Stomach smooth muscle (tissue), 2 donors: ENCODE measurements around the gene SDHD.

ENCODE experiments used
- H3K27ac ChIP-seq: one replicate; pipeline ENCODE4 v1.7.0; 2013; ENCODE audit warnings: mild to moderate bottlenecking, low read length, inconsistent platforms
- H3K27me3 ChIP-seq, 2 donors: one replicate each; pipeline ENCODE4 v1.7.0; 2013; ENCODE audit warnings: low read length in 2 of 2; ENCODE audit not compliant: insufficient read depth in 2 of 2, control insufficient read depth in 1 of 2
- H3K36me3 ChIP-seq, 2 donors: one replicate each; pipeline ENCODE4 v1.7.0; 2013; ENCODE audit warnings: low read length in 2 of 2; ENCODE audit not compliant: control insufficient read depth in 2 of 2, insufficient read depth in 2 of 2
- H3K4me1 ChIP-seq: one replicate; pipeline ENCODE4 v1.7.0; 2013; ENCODE audit warnings: low read length; ENCODE audit not compliant: control insufficient read depth, insufficient read depth
- H3K4me3 ChIP-seq, 2 donors: one replicate each; pipeline ENCODE4 v1.7.0; 2013; ENCODE audit warnings: low read length in 2 of 2
- H3K9ac ChIP-seq, 2 donors: one replicate each; pipeline ENCODE4 v1.7.0; 2013; ENCODE audit warnings: low read length in 2 of 2, mild to moderate bottlenecking in 1 of 2
- H3K9me3 ChIP-seq, 2 donors: one replicate each; pipeline ENCODE4 v1.7.0; 2013; ENCODE audit warnings: low read length in 2 of 2; ENCODE audit not compliant: control insufficient read depth in 2 of 2
- donor health status: healthy.
- donor health status: Pancreatic carcinoma.

Gene SDHD

GRCh38 chr11:112100462-112100861 is 13.8 kb downstream of the SDHD start:
- no peak overlapping the region for H3K4me3 ChIP-seq
- no peaks in the 10 kb centered on the region for H3K4me1 ChIP-seq
- H3K36me3 ChIP-seq = peaks cover 8 to 15% of the 10 kb centered on the region in 2 donors
- no peak overlapping the region for H3K9ac ChIP-seq
- no peak overlapping the region for H3K27ac ChIP-seq
- no peaks in the 10 kb centered on the region for H3K9me3 ChIP-seq
- H3K27me3 ChIP-seq = no peaks in the 10 kb centered on the region

- Histone ChIP-seq H3K9ac (no peak overlapping the region), H3K4me3 (no peak overlapping the region), H3K27ac (no peak overlapping the region), H3K36me3 (peaks cover 3% of the 10 kb centered on the region in 2 donors), H3K27me3 (no peaks in the 10 kb centered on the region), H3K9me3 (no peaks in the 10 kb centered on the region), H3K4me1 (no peaks in the 10 kb centered on the region)
These were observed 16.8 kb downstream of the SDHD start for GRCh38 chr11:112103446-112103845.

- Histone ChIP-seq H3K27me3 (no peaks in the 10 kb centered on the region), H3K9ac (no peak overlapping the region), H3K4me1 (no peaks in the 10 kb centered on the region), H3K4me3 (no peak overlapping the region), H3K27ac (no peak overlapping the region), H3K9me3 (no peaks in the 10 kb centered on the region), H3K36me3 (peaks cover 3 to 7% of the 10 kb centered on the region in 2 donors)
These were observed 19.4 kb downstream of the SDHD start for GRCh38 chr11:112106070-112106469.

GRCh38 chr11:112113539-112114457 is 27.1 kb downstream of the SDHD start:
- Histone ChIP-seq H3K9ac (no peak overlapping the region), H3K4me3 (no peak overlapping the region), H3K36me3 (peaks cover 0 to 4% of the 10 kb centered on the region in 2 donors), H3K9me3 (no peaks in the 10 kb centered on the region), H3K27me3 (no peaks in the 10 kb centered on the region), H3K4me1 (no peaks in the 10 kb centered on the region), H3K27ac (no peak overlapping the region)

GRCh38 chr11:112114460-112114859 is 27.8 kb downstream of the SDHD start:
- Histone ChIP-seq H3K27ac (no peak overlapping the region), H3K27me3 (no peaks in the 10 kb centered on the region), H3K4me1 (no peaks in the 10 kb centered on the region), H3K9ac (no peak overlapping the region), H3K9me3 (no peaks in the 10 kb centered on the region), H3K4me3 (no peak overlapping the region), H3K36me3 (no peaks in the 10 kb centered on the region)

GRCh38 chr11:112115386-112115785 is 28.7 kb downstream of the SDHD start:
- H3K27me3 ChIP-seq = no peaks in the 10 kb centered on the region
- no peak overlapping the region for H3K4me3 ChIP-seq
- H3K9me3 ChIP-seq = no peaks in the 10 kb centered on the region
- no peak overlapping the region for H3K9ac ChIP-seq
- no peaks in the 10 kb centered on the region for H3K4me1 ChIP-seq
- no peaks in the 10 kb centered on the region for H3K36me3 ChIP-seq
- no peak overlapping the region for H3K27ac ChIP-seq

GRCh38 chr11:112118176-112118575 is 31.5 kb downstream of the SDHD start:
- H3K9me3 ChIP-seq = no peaks in the 10 kb centered on the region
- H3K9ac ChIP-seq = no peak overlapping the region
- H3K36me3 ChIP-seq = no peaks in the 10 kb centered on the region
- H3K4me3 ChIP-seq = no peak overlapping the region
- no peak overlapping the region for H3K27ac ChIP-seq
- no peaks in the 10 kb centered on the region for H3K27me3 ChIP-seq
- H3K4me1 ChIP-seq = no peaks in the 10 kb centered on the region

GRCh38 chr11:112121981-112122615 is 35.4 kb downstream of the SDHD start:
- Histone ChIP-seq H3K27ac (no peak overlapping the region), H3K36me3 (no peaks in the 10 kb centered on the region), H3K9ac (no peak overlapping the region), H3K9me3 (no peaks in the 10 kb centered on the region), H3K4me3 (no peak overlapping the region), H3K4me1 (no peaks in the 10 kb centered on the region), H3K27me3 (no peaks in the 10 kb centered on the region)

GRCh38 chr11:112123129-112123528 is 36.5 kb downstream of the SDHD start:
- H3K9ac ChIP-seq = no peak overlapping the region
- no peaks in the 10 kb centered on the region for H3K4me1 ChIP-seq
- no peaks in the 10 kb centered on the region for H3K36me3 ChIP-seq
- H3K9me3 ChIP-seq = no peaks in the 10 kb centered on the region
- H3K27me3 ChIP-seq = no peaks in the 10 kb centered on the region
- H3K4me3 ChIP-seq = no peak overlapping the region
- H3K27ac ChIP-seq = no peak overlapping the region

GRCh38 chr11:112127056-112127455 is 40.4 kb downstream of the SDHD start:
- Histone ChIP-seq H3K9ac (no peak overlapping the region), H3K9me3 (no peaks in the 10 kb centered on the region)

More at GRCh38 chr11:112127056-112127455, 40.4 kb downstream of the SDHD start:
- H3K4me1 ChIP-seq = no peaks in the 10 kb centered on the region
- H3K27me3 ChIP-seq = no peaks in the 10 kb centered on the region
- no peak overlapping the region for H3K27ac ChIP-seq
- H3K36me3 ChIP-seq = no peaks in the 10 kb centered on the region
- no peak overlapping the region for H3K4me3 ChIP-seq
